NCI-H2227 treated with DMSO at 0.1 percent for 48 hours (cell line): Measurements from ENCODE around the gene GTF2F2.

ENCODE experiments used
- DNase-seq: peaks from one replicate; lab custom pipeline; 2025; lab: John Stamatoyannopoulos, UW

GTF2F2 gene

GRCh38 chr13:45122941-45123340 lies 2.6 kb downstream of the GTF2F2 start:
- no peak for DNase-seq

- DNase-seq, result no peak
Observed at GRCh38 chr13:45132369-45133064, 12.2 kb downstream of the GTF2F2 start.

GRCh38 chr13:45133396-45134118 lies 13.2 kb downstream of the GTF2F2 start:
- no peak for DNase-seq

GRCh38 chr13:45136741-45137504 lies 16.6 kb downstream of the GTF2F2 start:
- DNase-seq, result no peak

- DNase-seq, result no peak
Observed at GRCh38 chr13:45137526-45137925, 17.2 kb downstream of the GTF2F2 start.

GRCh38 chr13:45138282-45138681 lies 18.0 kb downstream of the GTF2F2 start:
- DNase-seq, result no peak

- DNase-seq, result no peak
Observed at GRCh38 chr13:45141369-45141768, 21.1 kb downstream of the GTF2F2 start.

- peak; percentile 4 for DNase-seq
Observed at GRCh38 chr13:45142440-45143345, 22.4 kb downstream of the GTF2F2 start.

DNA sequence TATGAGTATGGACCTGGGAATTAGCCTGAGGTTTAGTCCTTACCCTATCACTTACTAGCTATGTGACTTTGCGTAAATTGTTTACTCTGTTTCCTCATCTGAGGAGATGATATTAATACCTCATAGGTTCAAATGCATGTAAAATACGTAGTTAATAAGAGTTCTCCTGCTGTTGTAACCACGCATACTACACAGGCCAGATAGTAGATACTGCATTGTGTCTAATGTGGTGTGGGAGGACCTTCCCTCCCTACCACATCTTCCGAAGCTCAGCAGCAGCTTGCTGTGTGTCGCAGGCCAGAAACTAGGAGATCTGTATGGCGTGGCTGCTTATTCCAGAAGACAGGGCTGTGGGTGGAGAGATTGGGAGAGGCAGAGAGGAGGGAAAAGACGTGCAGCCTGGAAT lies 23.0 kb downstream of the GTF2F2 start:
- DNase-seq, result no peak

DNA sequence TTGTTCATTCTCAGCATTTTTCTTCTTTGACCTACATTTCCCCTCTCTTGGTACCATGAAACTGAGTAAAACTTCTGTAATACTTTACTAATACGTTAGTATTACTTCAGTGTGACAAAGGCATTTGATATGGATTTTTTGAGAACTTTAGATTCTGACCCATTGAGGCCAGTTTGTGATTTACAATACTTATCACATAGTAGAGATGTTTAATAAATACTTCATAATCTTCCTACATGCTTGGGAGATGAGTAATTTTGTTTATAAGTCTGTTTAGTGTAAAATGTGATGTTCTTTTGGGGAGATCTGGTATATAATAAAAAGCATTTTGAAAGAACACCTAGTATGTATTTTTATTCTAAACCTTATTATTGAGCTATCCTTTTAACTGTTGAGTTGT lies 29.7 kb downstream of the GTF2F2 start:
- DNase-seq, result no peak

DNA sequence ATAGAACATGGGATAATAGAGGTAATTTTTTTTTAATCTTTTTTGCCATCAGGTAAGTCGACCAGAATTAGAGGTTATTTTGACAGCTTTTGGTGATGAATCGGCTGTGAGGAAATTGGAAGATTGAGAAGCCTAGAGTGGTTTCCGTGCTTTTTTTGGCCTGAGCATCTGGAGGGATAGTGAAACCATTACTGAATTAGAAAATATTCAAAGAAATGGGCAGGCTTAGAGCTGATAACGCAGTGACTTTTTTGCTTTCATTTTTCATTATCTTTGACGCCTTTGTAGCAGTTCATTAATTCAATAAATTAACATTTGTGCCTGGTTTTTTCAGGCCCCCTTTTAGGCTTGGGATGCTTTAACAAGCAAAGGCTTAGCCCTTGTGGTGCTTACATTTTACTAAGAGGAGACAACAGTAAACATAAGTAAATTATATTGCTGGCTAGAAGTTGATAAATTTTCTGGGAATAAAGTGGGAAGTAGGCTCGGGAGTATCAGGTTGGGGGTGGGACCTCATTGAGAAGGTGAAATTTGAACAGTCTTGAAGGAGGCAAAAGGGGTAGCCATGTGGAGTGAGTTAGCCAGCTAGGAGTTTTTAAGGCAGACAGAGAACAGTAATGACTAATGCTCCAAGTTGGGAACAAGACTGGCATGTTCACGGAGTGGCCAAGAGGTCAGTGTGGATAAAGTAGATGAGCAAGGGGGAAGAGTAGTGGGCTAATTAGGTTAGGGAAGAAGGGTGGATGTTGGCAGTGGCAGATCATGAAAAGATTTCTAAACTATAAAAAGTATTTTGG lies 36.5 kb downstream of the GTF2F2 start:
- DNase-seq, result no peak

DNA sequence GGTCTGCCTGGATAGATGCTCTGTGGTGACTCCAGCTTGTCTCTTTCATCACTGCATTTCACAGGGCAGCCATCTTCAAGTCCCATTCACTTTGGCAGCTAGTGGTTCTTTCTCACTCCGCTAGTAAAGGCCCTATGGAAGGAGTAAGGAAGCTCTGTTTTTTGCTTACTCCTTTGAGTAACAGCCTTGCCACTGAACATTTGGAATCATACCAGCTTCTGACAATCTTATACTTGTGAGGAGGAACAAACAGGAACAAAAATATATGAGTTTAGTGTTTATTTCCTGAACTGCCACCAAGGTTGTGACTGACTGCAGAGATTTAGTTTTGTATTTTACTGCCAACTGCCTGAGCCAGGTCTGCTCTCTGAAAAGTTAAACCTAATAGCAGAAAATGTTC lies 41.9 kb downstream of the GTF2F2 start:
- no peak for DNase-seq

DNA sequence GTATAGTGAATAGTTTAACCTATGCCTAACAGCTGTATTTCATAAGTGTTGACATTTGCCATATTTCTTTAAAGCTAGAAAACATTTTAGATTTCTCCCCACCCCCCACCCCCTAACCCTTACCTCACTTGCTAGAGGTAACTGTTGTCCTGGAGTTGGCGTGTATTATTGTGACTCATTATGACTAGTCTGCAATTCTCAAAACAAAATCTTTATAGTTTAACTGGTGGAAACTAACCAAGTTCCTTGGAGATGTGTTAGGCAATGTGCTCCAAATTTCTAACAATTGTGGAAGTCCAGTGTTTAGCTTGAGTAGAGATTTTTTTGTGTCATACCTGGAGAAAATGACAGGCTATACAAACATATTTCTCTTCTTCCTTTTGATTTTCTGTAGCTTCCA lies 42.5 kb downstream of the GTF2F2 start:
- DNase-seq, result no peak

DNA sequence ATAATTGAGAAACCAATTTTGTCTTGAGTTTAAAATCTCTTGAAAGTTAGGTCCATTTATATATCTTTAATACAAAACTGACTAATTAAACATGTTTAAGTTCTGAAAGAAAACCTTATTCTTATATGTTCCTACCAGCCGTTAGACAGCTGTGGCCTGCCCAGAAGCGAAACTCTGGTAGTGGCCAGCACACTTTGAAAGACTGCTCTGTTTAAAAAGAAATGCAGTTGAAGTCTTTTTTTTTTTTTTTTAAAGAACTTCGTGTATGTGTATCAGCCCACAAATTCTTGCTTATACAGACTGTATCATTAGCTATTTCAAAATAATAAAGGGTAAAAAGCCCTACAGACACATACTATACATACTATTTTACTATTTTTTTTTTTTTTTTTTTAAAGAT lies 46.5 kb downstream of the GTF2F2 start:
- no peak for DNase-seq

GRCh38 chr13:45167611-45168554 lies 47.6 kb downstream of the GTF2F2 start:
- DNase-seq, result no peak

DNA sequence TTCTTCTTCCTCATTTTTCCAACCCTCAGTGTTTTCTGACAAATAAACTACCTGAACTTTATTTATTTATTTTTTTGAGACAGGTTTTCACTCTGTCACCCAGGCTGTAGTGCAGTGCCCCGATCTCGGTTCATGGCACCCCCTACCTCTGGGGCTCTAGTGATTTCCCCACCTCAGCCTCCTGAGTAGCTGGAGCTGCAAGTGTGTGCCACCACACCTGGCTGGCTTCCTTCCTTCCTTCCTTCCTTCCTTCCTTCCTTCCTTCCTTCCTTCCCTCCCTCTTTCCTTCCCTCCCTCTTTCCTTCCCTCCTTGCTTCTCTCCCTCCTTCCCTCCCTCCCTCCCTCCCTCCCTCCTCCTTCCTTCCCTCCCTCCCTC lies 48.2 kb downstream of the GTF2F2 start:
- DNase-seq, result no peak

DNA sequence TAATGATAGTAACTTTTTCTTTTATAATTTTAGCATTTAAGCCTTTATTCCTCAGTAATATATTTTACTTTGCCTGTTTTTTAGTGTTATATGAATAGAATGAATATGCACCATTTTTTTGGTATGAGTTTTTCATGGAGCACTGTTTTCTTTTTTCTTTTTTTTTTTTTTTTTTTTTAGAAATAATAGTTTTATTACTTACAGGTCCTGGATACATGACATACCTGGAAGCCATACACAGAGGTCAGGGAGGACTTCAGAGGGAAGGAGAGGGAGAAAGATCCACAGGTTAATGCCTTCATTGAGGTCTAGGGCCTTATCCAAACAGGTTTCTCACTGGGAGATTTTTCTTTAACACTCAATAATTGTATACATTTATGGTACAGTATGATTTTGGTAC lies 54.2 kb downstream of the GTF2F2 start:
- DNase-seq, result no peak

DNA sequence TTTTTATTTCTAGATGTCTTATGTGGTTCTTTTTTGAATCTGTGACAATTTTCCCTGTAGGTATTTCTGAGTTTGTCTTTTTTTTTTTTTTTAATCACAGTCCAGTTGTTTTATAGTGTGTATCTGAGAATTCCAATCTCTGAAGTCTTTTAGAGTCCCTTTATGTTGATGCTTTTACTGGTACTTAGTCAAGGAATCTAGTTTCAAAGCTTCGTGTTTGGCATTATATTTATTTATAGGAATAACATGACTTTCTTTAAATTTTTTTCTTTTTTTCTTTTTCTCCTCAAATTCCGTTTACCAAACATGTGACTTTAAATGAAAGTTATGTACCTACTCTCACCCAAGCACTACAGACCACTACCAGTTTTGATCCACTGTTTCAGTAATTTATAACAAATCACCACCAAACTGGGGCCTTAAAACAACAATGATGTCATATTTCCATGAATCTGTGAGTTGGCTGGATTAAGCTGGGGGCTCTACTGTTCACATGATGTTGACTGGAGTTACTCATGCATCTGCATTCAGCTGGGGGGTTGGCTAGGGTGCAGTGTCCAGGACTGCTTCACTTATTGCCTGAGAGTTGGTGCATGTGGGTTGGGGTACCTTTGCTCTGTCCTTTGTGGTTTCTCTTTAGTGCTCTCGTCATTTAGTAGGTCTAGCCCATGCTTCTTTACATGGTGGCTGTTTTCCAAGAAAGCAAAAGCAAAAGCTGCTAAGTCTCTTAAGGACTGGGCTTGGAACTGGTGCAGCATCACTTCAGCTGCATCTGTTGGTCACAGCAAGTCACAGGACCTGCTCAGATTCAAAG lies 58.2 kb downstream of the GTF2F2 start:
- DNase-seq, result no peak

- no peak for DNase-seq
Observed at GRCh38 chr13:45179428-45179827, 59.1 kb downstream of the GTF2F2 start.
